Esophagus squamous epithelium (tissue), 4 donors: ENCODE data around the gene DAB2IP.

Experiments used
- CTCF ChIP-seq, 6 experiments: fragments of 450-650 bp in 4 of 6; fragments of 200-600 bp in 2 of 6; sonication (generic) in 2 of 6; IDR thresholded peaks; one replicate each; pipeline ENCODE4 v1.5.1; 2016 to 2019; ENCODE audit warnings: antibody characterized with exemption in 6 of 6, mild to moderate bottlenecking in 4 of 6, moderate library complexity in 4 of 6
- POLR2A ChIP-seq, 4 donors: fragments of 450-650 bp; IDR thresholded peaks; one replicate each; pipeline ENCODE4 v1.6.1; 2017; ENCODE audit warnings: antibody characterized with exemption in 4 of 4, mild to moderate bottlenecking in 4 of 4, moderate library complexity in 3 of 4

GRCh38 chr9:121643473-121643872, 8.0 kb upstream of the DAB2IP start:
- TF ChIP-seq CTCF (IDR thresholded peaks at IDR 0.05) (no peak), POLR2A (IDR thresholded peaks at IDR 0.05) (no peak)
